HL-60/S4 treated with retinoic acid at 250 ng/mL for 4 days and 3 days (cell line): ENCODE data around the gene DPH5.
"Not testable (repeated sequence)": the region's sequence is repeated elsewhere in the genome, so short reads cannot be mapped to it uniquely, and the experiment has no call there.

Experiments
- in situ Hi-C: fragments of 300-500 bp; cut with MboI; formaldehyde crosslinking; loops from 2 replicates; pipeline ENCODE4 v1.7.0; 2022; ENCODE audit warnings: low sequenced_read_pairs

DPH5 gene

DNA sequence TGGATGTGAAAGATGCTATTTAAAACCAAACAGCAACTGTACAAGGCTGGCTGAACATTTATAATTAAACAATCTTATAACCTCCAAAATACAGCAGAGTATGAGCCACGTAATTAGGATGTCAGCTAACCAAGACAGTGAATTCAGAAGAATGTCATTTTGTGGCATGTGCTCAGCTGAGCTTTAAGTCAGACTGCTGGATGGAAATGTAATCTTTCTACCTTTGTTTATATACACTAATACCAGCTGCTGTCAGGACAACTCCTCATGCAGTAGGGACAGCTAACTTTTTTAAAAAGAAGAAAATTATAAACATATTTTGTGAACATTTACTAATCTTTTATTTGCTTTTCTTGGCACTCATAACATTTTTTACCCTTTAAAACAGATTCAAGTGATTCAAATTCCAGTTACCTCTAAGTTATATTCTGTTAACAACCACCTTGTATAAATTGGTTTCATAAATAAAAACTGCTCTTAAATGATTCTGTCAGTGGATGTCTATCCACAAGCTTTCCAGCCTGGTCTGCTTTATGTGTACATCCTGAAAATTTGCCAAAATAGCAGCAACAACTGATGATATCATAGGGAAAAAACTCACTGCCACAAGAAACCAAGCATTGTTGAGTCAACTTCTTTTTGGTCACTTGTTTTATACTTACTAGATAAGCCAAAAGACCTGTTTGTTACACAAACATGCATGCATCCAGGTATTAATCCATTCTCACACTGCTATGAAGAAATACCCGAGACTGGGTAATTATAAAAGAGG, 36.1 kb downstream of the DPH5 start:
- in situ Hi-C loops: no loop called here

DNA sequence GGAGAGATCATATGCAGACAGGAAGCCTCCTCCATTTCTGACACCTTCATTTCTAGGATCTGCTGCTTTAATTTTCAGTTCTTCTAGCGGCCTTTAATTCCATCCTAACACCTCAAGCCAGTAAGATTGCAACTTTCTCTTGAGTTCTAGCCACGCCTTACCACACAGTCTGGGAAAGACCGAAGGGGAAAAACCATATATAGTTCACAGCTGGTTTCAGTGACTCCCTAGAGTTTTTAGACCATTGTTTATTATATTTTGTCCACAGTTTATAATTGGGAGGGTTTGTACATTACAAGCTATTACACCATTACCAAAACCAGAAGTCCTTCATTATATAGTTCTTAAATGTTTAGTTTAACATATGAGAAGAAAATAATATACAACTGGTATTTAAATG, 37.5 kb downstream of the DPH5 start:
- in situ Hi-C loops: no loop called here

DNA sequence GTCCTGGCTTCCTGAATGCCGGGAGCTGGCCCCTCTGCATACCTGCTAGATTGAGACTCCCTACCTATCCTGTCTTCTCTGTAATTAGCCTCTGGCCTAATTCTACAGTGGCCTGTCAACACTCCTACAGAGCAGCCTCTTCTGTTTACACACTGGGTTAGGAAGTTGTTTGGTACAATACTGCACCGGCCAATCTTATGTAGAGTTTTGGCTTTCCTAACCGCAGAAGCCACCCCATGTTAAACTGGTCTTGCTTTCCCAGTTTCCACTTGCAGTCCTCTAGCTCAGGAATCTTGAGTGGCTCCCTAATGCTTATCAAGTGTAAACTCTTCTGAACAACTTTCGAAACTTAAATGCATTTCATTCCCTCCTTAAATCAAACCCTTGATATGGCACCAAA, 42.8 kb downstream of the DPH5 start:
- in situ Hi-C loops: no loop called here

GRCh38 chr1:100979631-100980030, 46.0 kb downstream of the DPH5 start:
- in situ Hi-C loops: no loop called here

GRCh38 chr1:100976936-100977335, 48.6 kb downstream of the DPH5 start:
- in situ Hi-C loops: no loop called here

DNA sequence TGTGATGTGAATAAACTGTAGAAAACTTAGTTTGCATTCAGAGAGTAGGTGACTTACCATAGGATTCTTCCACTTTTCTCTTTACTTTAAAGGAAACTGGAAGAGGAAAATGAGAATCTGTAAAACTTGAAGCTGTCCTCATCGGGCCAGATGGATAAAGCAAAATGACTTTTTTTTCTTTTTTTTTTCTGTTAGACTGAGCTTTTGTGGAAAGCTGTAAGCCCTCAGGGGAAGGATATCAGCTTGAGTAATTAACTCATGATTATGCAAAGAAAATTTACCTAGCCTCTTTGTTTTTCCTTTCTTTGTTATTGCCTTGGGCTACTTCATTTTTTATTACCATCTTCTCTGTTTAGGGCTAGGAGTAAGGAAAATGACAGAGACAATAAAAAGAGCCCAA, 53.4 kb downstream of the DPH5 start:
- in situ Hi-C loops: no loop called here

GRCh38 chr1:100971021-100971420, 54.6 kb downstream of the DPH5 start:
- in situ Hi-C loops: no loop called here

DNA sequence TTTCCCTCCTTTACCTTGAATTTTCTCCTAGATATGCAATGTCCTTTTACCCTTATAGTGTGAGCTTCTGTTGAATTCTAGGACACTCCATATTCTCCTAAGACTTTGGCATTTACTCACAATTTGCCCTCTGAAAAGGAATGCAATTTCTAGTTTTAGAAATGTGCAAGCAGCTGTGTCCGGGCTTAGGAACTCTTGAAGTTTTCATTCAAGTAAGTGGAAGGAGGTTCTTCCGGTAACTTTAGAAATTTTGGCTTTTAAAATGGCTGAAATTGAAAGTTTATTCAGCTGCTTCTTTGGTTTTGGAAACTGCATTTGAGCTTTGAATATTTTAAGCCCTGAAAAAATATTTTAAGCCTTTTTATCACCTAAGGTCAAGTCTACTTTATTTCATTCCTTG, 56.3 kb downstream of the DPH5 start:
- in situ Hi-C loops: no loop called here

- in situ Hi-C loops: no loop called here
Measured at GRCh38 chr1:100968621-100969020, 57.0 kb downstream of the DPH5 start.

- in situ Hi-C loops: no loop called here
Measured at GRCh38 chr1:100960098-100960497, 65.5 kb downstream of the DPH5 start.

DNA sequence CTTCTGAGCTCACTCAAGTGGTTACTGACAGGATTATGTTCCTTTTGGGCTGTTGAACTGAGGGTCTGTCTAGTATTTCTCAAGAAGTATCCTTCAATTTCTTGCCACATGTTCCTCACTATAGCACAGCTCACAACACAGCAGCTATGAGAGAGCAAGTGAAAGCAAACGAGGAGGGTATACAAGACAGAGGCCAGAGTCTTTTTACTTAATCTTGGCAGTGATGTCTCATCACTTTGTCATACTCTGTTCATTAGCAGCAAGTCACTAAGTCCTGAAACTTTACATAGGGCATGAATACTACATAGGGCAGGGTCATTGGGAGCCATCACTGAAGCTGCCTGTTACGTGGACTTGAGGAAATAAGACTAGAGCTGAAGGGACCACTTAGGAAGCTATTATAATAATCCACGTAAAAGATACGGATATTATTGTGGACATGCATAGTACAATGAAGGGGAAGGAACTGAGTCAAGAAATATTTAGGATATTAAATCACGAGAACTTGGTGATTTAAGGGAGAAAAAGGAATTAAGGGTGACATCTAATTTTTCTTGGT, 66.0 kb downstream of the DPH5 start:
- in situ Hi-C loops: no loop called here

GRCh38 chr1:100955322-100955721, 70.3 kb downstream of the DPH5 start:
- in situ Hi-C loops: no loop called here

GRCh38 chr1:100953960-100954730, 71.4 kb downstream of the DPH5 start:
- in situ Hi-C loops: no loop called here

GRCh38 chr1:100952970-100953369, 72.6 kb downstream of the DPH5 start:
- in situ Hi-C loops: not testable (repeated sequence)

DNA sequence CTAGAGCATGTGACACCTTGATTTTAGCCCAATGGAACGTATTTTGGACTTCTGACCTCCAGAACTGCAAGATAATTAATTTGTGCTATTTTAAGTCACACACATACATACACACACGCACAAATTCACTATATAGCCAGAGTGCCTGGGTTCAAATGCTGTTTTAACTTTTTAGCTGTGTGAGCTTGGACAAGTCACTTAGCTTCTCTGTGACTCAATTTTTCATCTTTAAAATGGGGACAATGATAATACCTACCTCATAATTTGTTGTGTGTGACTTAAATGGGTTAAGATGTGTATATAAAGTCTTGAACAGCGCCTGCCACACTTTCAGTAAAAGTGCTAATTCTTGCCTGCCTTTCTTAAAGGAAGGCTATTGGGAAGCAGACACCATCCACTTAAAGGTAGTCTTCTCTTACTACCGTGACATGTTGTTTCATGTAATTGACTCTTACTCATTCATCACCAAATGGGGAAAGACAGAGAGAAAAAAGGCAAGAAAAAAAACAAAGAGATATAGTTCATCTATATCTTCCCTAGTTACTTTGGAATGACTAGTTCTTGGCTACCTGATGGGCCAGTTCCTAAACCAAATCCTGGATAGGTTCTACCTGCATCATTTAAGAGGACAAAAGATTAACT, 73.4 kb downstream of the DPH5 start:
- in situ Hi-C loops: no loop called here

GRCh38 chr1:100950781-100951180, 74.8 kb downstream of the DPH5 start:
- in situ Hi-C loops: no loop called here

DNA sequence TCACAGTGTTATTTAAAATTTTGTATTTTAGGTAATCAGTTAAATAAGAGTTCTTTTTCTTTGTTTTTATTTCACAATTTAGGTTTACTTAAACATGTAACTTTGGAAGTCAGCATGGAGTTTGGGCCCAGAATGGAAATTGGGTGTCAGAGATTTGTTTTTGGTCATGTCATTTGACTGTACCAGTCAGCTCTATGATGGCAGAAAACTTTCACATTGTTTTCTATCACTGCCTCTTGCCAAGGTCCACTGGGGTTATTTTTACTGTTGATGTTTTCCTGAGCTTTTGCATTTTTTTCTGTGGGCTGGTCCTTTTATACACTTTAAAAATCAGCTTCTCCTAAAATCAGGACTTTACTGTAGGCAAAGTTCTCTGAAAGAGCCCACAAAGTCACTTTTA, 75.2 kb downstream of the DPH5 start:
- in situ Hi-C loops: no loop called here

DNA sequence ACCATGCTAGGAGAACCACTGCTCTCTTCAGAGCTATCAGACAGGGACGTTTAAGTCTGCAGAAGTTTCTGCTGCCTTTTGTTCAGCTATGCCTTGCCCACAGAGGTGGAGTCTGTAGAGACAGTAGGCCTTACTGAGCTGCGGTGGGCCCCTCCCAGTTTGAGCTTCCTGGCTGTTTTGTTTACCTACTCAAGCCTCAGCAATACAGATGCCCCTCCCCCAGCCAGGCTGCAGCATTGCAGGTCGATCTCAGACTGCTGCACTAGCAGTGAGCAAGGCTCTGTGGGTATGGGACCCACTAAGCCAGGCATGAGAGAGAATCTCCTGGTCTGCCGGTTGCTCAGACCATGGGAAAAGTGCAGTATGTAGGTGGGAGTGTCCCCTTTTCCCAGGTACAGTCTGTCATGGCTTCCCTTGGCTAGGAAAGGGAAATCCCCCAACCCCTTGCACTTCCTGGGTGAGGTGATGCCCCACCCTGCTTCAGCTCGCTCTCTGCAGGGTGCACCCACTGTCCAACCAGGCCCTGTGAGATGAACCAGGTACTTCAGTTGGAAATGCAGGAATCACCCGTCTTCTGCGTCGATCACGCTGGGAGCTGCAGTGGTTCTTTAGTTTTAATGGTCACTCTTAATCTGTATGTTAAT, 75.9 kb downstream of the DPH5 start:
- in situ Hi-C loops: loop anchor here (25.0 kb wide), 1 partner anchor 338 kb away; no protein-coding TSS in a partner anchor

GRCh38 chr1:100948721-100949405, 76.7 kb downstream of the DPH5 start:
- in situ Hi-C loops: loop anchor here (25.0 kb wide), 1 partner anchor 338 kb away; no protein-coding TSS in a partner anchor

DNA sequence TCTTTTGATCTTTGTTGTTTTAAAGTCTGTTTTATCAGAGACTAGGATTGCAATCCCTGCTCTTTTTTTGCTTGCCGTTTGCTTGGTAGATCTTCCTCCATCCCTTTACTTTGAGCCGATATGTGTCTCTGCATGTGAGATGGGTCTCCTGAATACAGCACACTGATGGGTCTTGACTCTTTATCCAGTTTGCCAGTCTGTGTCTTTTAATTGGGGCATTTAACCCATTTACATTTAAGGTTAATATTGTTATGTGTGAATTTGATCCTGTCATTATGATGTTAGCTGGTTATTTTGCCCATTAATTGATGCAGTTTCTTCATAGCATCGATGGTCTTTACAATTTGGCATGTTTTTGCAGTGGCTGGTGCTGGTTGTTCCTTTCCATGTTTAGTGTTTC, 77.8 kb downstream of the DPH5 start:
- in situ Hi-C loops: loop anchor here (25.0 kb wide), 1 partner anchor 339 kb away; no protein-coding TSS in a partner anchor
